ENCODE data around the gene SLC39A11. TPM values are rescaled to one million over a fixed set of nuclear protein-coding genes. Genes with fewer than 3 reads are reported as not detected.

SLC39A11 gene
- total and polyA plus RNA-seq, 2 of the 13 experiments (the other 11 are each of a cell fraction or from before 2014, with no cell fraction given): 17.2 to 31.5 TPM

GRCh38 chr17:73089322-73090317 lies 2.9 kb downstream of the SLC39A11 start (continued):
- peak; percentile 10; the same call in 1 of the 2 replicates for TF ChIP-seq HOMEZ (CRISPR knock-in tag; IDR thresholded peaks at IDR 0.05; ENCODE audit: low read depth)
- TF ChIP-seq ZNF224 (CRISPR knock-in tag; IDR thresholded peaks at IDR 0.05): no peak
- TF ChIP-seq FLYWCH1 (CRISPR knock-in tag; IDR thresholded peaks at IDR 0.05): no peak
- no peak for TF ChIP-seq ZNF580 (CRISPR knock-in tag; IDR thresholded peaks at IDR 0.05; ENCODE audit: borderline replicate concordance, low read depth)
- no peak for TF ChIP-seq SMYD3 (CRISPR knock-in tag; IDR thresholded peaks at IDR 0.05)
- no peak for TF ChIP-seq ZNF142 (CRISPR knock-in tag; IDR thresholded peaks at IDR 0.05)
- no peak for TF ChIP-seq HNRNPLL (IDR thresholded peaks at IDR 0.05; ENCODE audit: low read depth, low read length, poor library complexity, severe bottlenecking)
- TF ChIP-seq RERE (CRISPR knock-in tag; IDR thresholded peaks at IDR 0.05; ENCODE audit: low read depth): 0 out of 2 replicates have a peak, but pooled peaks have one; percentile 5
- no peak for TF ChIP-seq PRDM10 (CRISPR knock-in tag; IDR thresholded peaks at IDR 0.05; ENCODE audit: low read depth)

Data from HepG2 (cell line).